SK-N-SH treated with all-trans-retinoic acid at 6 μM for 48 hours (cell line): Measurements from ENCODE around the gene SKAP2.

Experiments
- ARNTL ChIP-seq: fragments of 450-650 bp; formaldehyde crosslinking; IDR thresholded peaks from 2 replicates; pipeline ENCODE4 v1.5.0; 2020; ENCODE audit warnings: low read depth, mild to moderate bottlenecking, moderate library complexity, borderline replicate concordance
- BACH2 ChIP-seq: fragments of 250-450 bp; sonication (Bioruptor Pico); IDR thresholded peaks from 2 replicates; pipeline ENCODE4 v1.9.0; 2021; ENCODE audit warnings: mild to moderate bottlenecking, borderline replicate concordance
- ESRRG ChIP-seq: fragments of 250-450 bp; sonication (Bioruptor Pico); IDR thresholded peaks from 2 replicates; pipeline ENCODE4 v1.6.1; 2021; ENCODE audit warnings: mild to moderate bottlenecking
- ISL1 ChIP-seq: fragments of 250-450 bp; sonication (Bioruptor Pico); IDR thresholded peaks from 2 replicates; pipeline ENCODE4 v2.1.2; 2022; ENCODE audit warnings: mild to moderate bottlenecking, moderate library complexity
- PPARA ChIP-seq: fragments of 250-450 bp; sonication (Bioruptor Pico); IDR thresholded peaks from 2 replicates; pipeline ENCODE4 v1.5.0; 2020; ENCODE audit warnings: mild to moderate bottlenecking, borderline replicate concordance
- RARB ChIP-seq: fragments of 250-450 bp; sonication (Bioruptor Pico); IDR thresholded peaks from 2 replicates; pipeline ENCODE4 v1.8.0; 2021; ENCODE audit warnings: mild to moderate bottlenecking, moderate library complexity

GRCh38 chr7:26898891-26899290 is 34.5 kb upstream of the SKAP2 start:
- TF ChIP-seq ARNTL (CRISPR knock-in tag) (no peak), ISL1 (no peak), BACH2 (CRISPR knock-in tag) (no peak), PPARA (CRISPR knock-in tag) (no peak), RARB (CRISPR knock-in tag) (no peak), ESRRG (CRISPR knock-in tag) (no peak)
